Activated T-helper 2 cell treated with anti-CD3 and anti-CD28 coated beads, Interferon-gamma antibody, Interleukin-2, Interleukin-4, amounts not matched to agents 10 μg/mL and 5 μg/mL and 100 μg/mL, durations not matched to agents 14 hours and 24 hours and 36 hours (primary cell): ENCODE data around the gene IPPK. TPM values are rescaled to one million over a fixed set of nuclear protein-coding genes. Genes with fewer than 3 reads are reported as not detected.

Experiments used
- DNase-seq: peaks from one replicate; pipeline ENCODE4 v3.0.0; 2021; ENCODE audit warnings: low spot score
- H3K27ac Mint-ChIP-seq: one replicate; pipeline ENCODE4 v1.8.0; 2021; ENCODE audit warnings: mixed read lengths
- H3K27me3 Mint-ChIP-seq: one replicate; pipeline ENCODE4 v1.8.0; 2021; ENCODE audit warnings: low read depth, mixed read lengths
- H3K36me3 Mint-ChIP-seq: one replicate; pipeline ENCODE4 v1.8.0; 2021; ENCODE audit warnings: low read depth, mixed read lengths
- H3K4me1 Mint-ChIP-seq: one replicate; pipeline ENCODE4 v1.8.0; 2021; ENCODE audit warnings: low read depth, mixed read lengths
- H3K4me3 Mint-ChIP-seq: one replicate; pipeline ENCODE4 v1.8.0; 2021; ENCODE audit warnings: low read depth, mild to moderate bottlenecking, moderate library complexity, mixed read lengths
- H3K9me3 Mint-ChIP-seq: one replicate; pipeline ENCODE4 v1.8.0; 2021; ENCODE audit warnings: mixed read lengths
- intact Hi-C: fragments of 100-400 bp; cut with micrococcal nuclease; formaldehyde crosslinking; loops from one replicate; pipeline ENCODE4 v1.15.1; 2023
- total RNA-seq: library from RNA; stranded (reverse); gene quantifications from 2 replicates; pipeline ENCODE4 v1.2.3, GENCODE V29; 2022

IPPK gene
- total RNA-seq, 1 donor from 2014 or later: 14.8 TPM

- no peaks in the 10 kb centered on the region for H3K27me3 Mint-ChIP-seq
- H3K36me3 Mint-ChIP-seq: peaks cover 34% of the 10 kb centered on the region
- H3K27ac Mint-ChIP-seq: no peak overlapping the region
- H3K9me3 Mint-ChIP-seq: no peaks in the 10 kb centered on the region
- DNase-seq: no peak
- H3K4me1 Mint-ChIP-seq: no peaks in the 10 kb centered on the region
- intact Hi-C loops: no loop called here
- no peak overlapping the region for H3K4me3 Mint-ChIP-seq
Observed at GRCh38 chr9:92612292-92612691, 57.6 kb downstream of the IPPK start.

GRCh38 chr9:92611621-92612285, 58.2 kb downstream of the IPPK start:
- peaks cover 2% of the 10 kb centered on the region for H3K4me1 Mint-ChIP-seq
- no peak for DNase-seq
- no peaks in the 10 kb centered on the region for H3K27me3 Mint-ChIP-seq
- H3K36me3 Mint-ChIP-seq: peaks cover 34% of the 10 kb centered on the region
- H3K27ac Mint-ChIP-seq: no peak overlapping the region
- no peaks in the 10 kb centered on the region for H3K9me3 Mint-ChIP-seq
- intact Hi-C loops: no loop called here
- no peak overlapping the region for H3K4me3 Mint-ChIP-seq

- H3K4me3 Mint-ChIP-seq: no peak overlapping the region
- intact Hi-C loops: no loop called here
- H3K4me1 Mint-ChIP-seq: peaks cover 2% of the 10 kb centered on the region
Observed at GRCh38 chr9:92610470-92611420, 59.2 kb downstream of the IPPK start.

DNA sequence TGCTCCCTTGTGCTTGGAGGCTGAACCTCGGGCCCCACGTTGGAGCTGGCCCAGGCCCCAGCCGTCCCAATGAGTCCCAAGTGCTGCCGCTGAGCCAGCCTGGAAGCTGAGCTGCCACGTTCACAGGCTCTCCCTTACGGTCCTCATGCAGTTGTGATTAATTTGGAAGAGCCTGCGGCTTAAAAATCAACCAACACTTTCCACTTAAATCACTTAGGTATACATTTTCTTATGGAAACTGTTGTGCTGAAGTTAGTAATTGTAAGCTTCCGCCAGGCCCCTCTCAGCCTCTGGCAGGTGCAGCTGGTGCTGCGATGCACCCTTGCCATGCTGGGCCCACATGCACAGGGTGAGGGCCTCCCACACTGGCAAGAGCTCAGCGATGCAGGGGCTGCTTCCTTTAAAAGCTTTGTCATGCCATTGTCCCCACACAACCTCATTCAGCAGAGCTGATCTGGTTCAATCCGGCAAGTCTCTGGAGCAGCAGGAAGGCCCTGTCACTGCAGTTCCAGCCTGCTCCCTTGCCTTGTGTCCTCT, 61.0 kb downstream of the IPPK start:
- peaks cover 10% of the 10 kb centered on the region for H3K9me3 Mint-ChIP-seq

More at GRCh38 chr9:92610470-92611420, 59.2 kb downstream of the IPPK start:
- H3K27ac Mint-ChIP-seq: no peak overlapping the region
- peaks cover 26% of the 10 kb centered on the region for H3K36me3 Mint-ChIP-seq
- no peaks in the 10 kb centered on the region for H3K9me3 Mint-ChIP-seq
- no peak for DNase-seq
- H3K27me3 Mint-ChIP-seq: no peaks in the 10 kb centered on the region

DNA sequence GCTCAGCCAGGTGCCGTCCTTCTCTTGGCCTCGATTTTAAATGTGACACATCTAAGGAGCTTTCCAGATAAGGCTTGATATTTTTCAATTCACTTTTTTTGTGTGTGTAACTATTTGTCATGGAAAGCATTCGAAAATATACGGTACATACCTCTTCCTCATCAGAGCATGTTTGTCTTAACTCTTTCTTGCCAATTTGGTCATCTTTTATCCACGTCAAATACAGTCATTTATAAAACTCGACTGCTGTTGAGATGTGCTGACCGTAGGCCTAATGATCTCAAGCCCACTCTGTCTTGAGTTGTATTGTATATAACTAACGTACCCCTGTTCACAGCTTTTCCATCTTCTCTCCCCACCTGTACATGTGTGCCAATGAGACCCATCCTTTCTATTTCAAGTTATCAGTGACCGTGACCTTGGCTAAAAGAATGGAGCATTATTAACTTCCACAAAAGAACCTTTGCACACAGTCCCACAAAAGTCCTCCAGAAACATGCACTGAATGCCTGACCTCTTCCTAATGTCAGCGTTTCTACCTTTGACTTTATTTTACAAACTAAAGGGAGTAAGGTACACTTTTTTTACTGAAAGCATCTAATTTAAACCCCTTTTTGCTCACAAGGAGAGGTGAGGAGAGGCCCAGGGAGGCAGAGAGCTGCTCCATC, 61.6 kb downstream of the IPPK start:
- Mint-ChIP-seq H3K36me3 (peaks cover 28% of the 10 kb centered on the region), H3K9me3 (peaks cover 16% of the 10 kb centered on the region), H3K27me3 (no peaks in the 10 kb centered on the region), H3K27ac (no peak overlapping the region), H3K4me3 (no peak overlapping the region), H3K4me1 (peaks cover 2% of the 10 kb centered on the region)
- DNase-seq: no peak
- intact Hi-C loops: no loop called here

More for the DNA sequence above, 61.0 kb downstream of the IPPK start:
- Mint-ChIP-seq H3K4me3 (no peak overlapping the region), H3K36me3 (peaks cover 22% of the 10 kb centered on the region), H3K27ac (no peak overlapping the region), H3K27me3 (no peaks in the 10 kb centered on the region), H3K4me1 (peaks cover 2% of the 10 kb centered on the region)
- intact Hi-C loops: no loop called here
- DNase-seq: no peak

DNA sequence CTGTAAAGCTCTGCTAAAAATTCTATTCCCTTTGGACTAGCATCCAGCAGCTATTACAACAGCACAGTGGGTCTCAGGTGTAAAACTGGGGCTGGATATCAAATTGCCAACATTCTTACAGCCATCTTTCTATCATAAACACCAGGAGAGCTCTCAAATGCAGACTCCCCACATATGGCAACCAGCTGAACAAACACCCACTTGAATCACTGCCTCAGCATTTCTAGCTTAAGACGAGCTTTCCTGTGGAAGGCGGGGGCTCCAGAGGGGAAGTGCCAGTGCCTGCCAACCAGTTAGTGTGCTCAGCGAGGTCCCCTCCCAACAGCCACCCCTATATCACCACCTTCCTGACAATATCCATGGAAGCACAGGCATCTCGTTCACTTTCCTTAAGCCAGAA, 62.2 kb downstream of the IPPK start:
- intact Hi-C loops: no loop called here
- DNase-seq: no peak
- Mint-ChIP-seq H3K4me3 (no peak overlapping the region), H3K27ac (no peak overlapping the region), H3K27me3 (no peaks in the 10 kb centered on the region), H3K9me3 (peaks cover 20% of the 10 kb centered on the region), H3K36me3 (peaks cover 32% of the 10 kb centered on the region), H3K4me1 (peaks cover 2% of the 10 kb centered on the region)

DNA sequence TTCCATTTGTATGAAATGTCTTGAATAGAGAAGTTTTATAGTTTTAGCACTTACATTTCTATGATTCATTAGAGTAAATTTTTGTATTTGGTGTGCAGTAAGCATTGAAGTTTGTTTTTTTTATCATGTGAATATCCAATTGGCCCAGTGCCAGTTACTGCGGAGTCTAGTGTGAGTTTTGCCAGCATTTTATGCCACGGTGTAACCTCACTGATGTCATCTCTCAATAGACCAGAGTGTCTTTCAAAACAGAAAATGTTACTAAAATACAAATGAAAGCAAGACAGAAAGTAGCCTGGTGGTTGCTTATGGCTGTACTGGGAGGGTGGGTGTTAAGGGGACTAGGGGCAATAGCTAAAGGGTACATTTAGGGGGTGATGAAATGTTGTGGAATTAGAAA, 62.8 kb downstream of the IPPK start:
- Mint-ChIP-seq H3K9me3 (peaks cover 20% of the 10 kb centered on the region), H3K27me3 (no peaks in the 10 kb centered on the region)
- intact Hi-C loops: no loop called here

DNA sequence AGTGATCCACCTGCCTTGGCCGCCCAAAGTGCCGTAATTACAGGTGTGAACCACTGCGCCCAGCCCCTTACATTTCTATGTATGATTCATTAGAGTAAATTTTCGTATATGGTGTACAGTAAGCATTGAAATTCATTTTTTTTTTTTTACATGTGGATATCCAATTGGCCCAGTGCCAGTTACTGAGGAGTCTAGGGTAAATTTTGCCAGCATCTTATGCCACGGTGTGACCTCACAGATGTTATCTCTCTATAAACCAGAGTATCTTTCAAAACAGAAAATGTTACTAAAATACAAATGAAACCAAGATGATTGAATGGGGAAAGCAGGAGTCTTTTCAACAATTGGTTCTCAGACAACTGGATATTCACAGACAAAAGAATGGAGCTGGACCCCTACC, 64.7 kb downstream of the IPPK start:
- H3K4me1 Mint-ChIP-seq: peaks cover 2% of the 10 kb centered on the region
- H3K4me3 Mint-ChIP-seq: no peak overlapping the region
- intact Hi-C loops: no loop called here
- H3K27ac Mint-ChIP-seq: no peak overlapping the region
- H3K27me3 Mint-ChIP-seq: no peaks in the 10 kb centered on the region
- peaks cover 20% of the 10 kb centered on the region for H3K9me3 Mint-ChIP-seq
- DNase-seq: no peak
- peaks cover 19% of the 10 kb centered on the region for H3K36me3 Mint-ChIP-seq

More for the DNA sequence above, 62.8 kb downstream of the IPPK start:
- Mint-ChIP-seq H3K36me3 (peaks cover 27% of the 10 kb centered on the region), H3K4me1 (peaks cover 2% of the 10 kb centered on the region), H3K4me3 (no peak overlapping the region), H3K27ac (no peak overlapping the region)
- DNase-seq: no peak

DNA sequence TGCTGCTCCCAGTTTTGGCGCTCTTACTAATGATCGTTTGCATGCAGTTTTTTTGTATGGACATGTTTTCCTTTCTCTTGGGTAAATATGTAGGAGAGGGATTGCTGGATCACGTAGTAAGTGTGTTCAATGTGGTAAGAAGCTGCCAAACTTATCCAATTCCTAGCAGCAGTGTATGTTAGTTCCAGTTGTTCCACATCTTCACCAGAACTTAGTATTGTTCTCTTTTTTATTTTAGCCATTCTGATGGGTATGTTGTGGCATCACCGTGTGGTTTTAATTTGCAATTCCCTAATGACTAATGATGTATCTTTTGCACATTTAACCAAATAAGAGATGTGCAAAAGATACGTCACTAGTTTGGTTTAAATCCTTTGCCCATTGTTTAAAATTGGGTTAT, 65.9 kb downstream of the IPPK start:
- Mint-ChIP-seq H3K27me3 (no peaks in the 10 kb centered on the region), H3K4me3 (no peak overlapping the region), H3K9me3 (peaks cover 20% of the 10 kb centered on the region), H3K36me3 (peaks cover 19% of the 10 kb centered on the region), H3K27ac (no peak overlapping the region), H3K4me1 (peaks cover 2% of the 10 kb centered on the region)
- DNase-seq: no peak
- intact Hi-C loops: no loop called here

DNA sequence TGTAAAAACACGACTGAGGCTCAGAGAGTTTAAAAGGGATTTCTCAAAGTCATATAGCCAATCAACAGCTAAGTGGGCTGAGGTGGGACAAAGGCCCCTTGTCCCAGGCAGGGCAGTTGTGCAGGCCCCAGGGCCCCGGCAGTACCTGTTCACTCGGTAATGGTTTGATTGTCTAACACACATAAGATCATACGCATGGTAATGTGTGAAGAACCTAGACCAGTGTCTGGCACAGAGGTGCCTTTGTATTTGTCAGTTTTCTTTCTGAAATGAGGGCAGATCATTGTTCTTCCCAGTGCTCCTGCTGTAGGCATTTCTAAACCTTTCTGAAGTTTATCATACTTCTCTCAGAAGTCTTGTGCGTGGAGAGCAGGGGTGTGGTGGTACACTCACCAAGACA, 66.8 kb downstream of the IPPK start:
- Mint-ChIP-seq H3K4me1 (peaks cover 2% of the 10 kb centered on the region), H3K36me3 (peaks cover 19% of the 10 kb centered on the region), H3K4me3 (no peak overlapping the region), H3K9me3 (peaks cover 20% of the 10 kb centered on the region), H3K27ac (no peak overlapping the region), H3K27me3 (no peaks in the 10 kb centered on the region)
- intact Hi-C loops: no loop called here
- DNase-seq: no peak

DNA sequence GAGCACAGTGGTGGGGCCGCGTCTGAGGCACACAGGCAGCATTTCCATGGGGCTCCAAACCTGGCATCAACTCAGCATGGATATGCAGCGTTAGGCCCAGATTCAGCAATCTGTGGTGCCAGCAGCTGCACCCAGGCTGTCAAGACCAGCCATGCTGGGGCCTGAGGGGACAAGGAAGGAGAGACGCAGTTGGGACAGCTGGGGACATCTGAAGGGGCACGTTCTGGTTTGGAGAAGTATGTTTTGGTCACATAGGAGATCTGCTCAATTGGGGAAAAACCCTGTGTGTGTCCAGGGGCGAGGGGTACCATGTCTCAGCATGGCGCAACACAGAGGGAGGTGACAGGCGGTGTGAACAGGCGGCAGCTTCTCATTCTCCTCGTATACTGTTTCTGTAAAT, 67.5 kb downstream of the IPPK start:
- Mint-ChIP-seq H3K36me3 (peaks cover 19% of the 10 kb centered on the region), H3K9me3 (peaks cover 20% of the 10 kb centered on the region), H3K4me1 (peaks cover 2% of the 10 kb centered on the region), H3K27me3 (no peaks in the 10 kb centered on the region), H3K4me3 (no peak overlapping the region), H3K27ac (no peak overlapping the region)
- no peak for DNase-seq
- intact Hi-C loops: no loop called here

GRCh38 chr9:92601451-92601850, 68.5 kb downstream of the IPPK start:
- H3K36me3 Mint-ChIP-seq: peaks cover 19% of the 10 kb centered on the region
- H3K27me3 Mint-ChIP-seq: no peaks in the 10 kb centered on the region

More at GRCh38 chr9:92601451-92601850, 68.5 kb downstream of the IPPK start:
- H3K9me3 Mint-ChIP-seq: peaks cover 20% of the 10 kb centered on the region
- DNase-seq: no peak
- no peak overlapping the region for H3K4me3 Mint-ChIP-seq
- intact Hi-C loops: no loop called here
- no peak overlapping the region for H3K27ac Mint-ChIP-seq
- no peaks in the 10 kb centered on the region for H3K4me1 Mint-ChIP-seq
